HFFc6 (cell line): ENCODE measurements around the gene MYT1. TPM values are rescaled to one million over a fixed set of nuclear protein-coding genes. Genes with fewer than 3 reads are reported as not detected.

Experiments
- DNase-seq: peaks from one replicate; pipeline ENCODE4 v3.0.0-alpha.2; 2018
- H3K27ac Mint-ChIP-seq: 2 replicates; pipeline ENCODE4 v1.8.0; 2020; ENCODE audit warnings: mild to moderate bottlenecking, mixed read lengths
- H3K27me3 Mint-ChIP-seq: 2 replicates; pipeline ENCODE4 v1.8.0; 2021; ENCODE audit warnings: mild to moderate bottlenecking, moderate library complexity, mixed read lengths; ENCODE audit not compliant: insufficient read depth
- H3K36me3 Mint-ChIP-seq: 2 replicates; pipeline ENCODE4 v1.8.0; 2021; ENCODE audit warnings: low read depth, mixed read lengths
- H3K4me1 Mint-ChIP-seq: 2 replicates; pipeline ENCODE4 v1.8.0; 2020; ENCODE audit warnings: low read depth, mixed read lengths
- H3K4me3 Mint-ChIP-seq: 2 replicates; pipeline ENCODE4 v1.8.0; 2020; ENCODE audit warnings: mild to moderate bottlenecking, moderate library complexity, mixed read lengths
- H3K9me3 Mint-ChIP-seq: 2 replicates; pipeline ENCODE4 v1.8.0; 2020; ENCODE audit warnings: mild to moderate bottlenecking, mixed read lengths
- total RNA-seq, 6 experiments: library from RNA; stranded (reverse); fragmentation: NEBNext Ultra II Directional; extraction: Animal tissue kit (Norgen Biotek cat#: 25700); gene quantifications; 2 replicates in 1 of 6; 3 replicates in 5 of 6; pipeline ENCODE4 v1.2.3, GENCODE V29; 2021
- TF ChIP-seq, protein P1 (sequence below): fragments of 200-600 bp; sonication (generic); IDR thresholded peaks from 2 replicates; pipeline ENCODE4 v1.5.0; 2021; ENCODE audit warnings: antibody characterized with exemption, mild to moderate bottlenecking

MYT1 gene
- total RNA-seq, 6 experiments from 2014 or later: not detected

DNA sequence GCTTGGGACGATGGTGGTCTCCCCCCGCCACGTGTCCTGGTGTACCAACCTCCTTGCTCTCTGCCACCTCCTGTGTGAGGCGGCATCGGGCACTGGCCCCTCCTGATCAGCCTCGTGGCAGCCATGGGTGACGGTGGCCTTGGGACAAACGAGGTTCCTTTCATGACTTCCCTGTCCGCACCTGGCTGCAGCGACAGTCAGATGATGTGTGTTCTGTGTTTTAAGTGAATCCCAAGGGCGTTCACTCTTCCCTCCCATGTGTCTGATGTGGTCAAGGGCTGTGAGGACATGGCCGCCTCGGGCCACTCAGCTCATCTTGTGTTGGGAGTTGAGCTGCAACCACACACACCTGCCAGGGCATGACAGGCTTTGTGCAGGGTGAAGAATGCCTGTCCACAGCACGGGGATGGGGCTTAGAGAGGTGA is 60.9 kb downstream of the MYT1 start:
- Mint-ChIP-seq H3K9me3 (no peaks in the 10 kb centered on the region), H3K4me1 (peaks cover 37% of the 10 kb centered on the region), H3K27me3 (peaks cover 16% of the 10 kb centered on the region), H3K36me3 (no peaks in the 10 kb centered on the region), H3K4me3 (no peak overlapping the region), H3K27ac (no peak overlapping the region)
- TF ChIP-seq, protein P1, sequence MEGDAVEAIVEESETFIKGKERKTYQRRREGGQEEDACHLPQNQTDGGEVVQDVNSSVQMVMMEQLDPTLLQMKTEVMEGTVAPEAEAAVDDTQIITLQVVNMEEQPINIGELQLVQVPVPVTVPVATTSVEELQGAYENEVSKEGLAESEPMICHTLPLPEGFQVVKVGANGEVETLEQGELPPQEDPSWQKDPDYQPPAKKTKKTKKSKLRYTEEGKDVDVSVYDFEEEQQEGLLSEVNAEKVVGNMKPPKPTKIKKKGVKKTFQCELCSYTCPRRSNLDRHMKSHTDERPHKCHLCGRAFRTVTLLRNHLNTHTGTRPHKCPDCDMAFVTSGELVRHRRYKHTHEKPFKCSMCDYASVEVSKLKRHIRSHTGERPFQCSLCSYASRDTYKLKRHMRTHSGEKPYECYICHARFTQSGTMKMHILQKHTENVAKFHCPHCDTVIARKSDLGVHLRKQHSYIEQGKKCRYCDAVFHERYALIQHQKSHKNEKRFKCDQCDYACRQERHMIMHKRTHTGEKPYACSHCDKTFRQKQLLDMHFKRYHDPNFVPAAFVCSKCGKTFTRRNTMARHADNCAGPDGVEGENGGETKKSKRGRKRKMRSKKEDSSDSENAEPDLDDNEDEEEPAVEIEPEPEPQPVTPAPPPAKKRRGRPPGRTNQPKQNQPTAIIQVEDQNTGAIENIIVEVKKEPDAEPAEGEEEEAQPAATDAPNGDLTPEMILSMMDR: no peak
- DNase-seq: no peak

DNA sequence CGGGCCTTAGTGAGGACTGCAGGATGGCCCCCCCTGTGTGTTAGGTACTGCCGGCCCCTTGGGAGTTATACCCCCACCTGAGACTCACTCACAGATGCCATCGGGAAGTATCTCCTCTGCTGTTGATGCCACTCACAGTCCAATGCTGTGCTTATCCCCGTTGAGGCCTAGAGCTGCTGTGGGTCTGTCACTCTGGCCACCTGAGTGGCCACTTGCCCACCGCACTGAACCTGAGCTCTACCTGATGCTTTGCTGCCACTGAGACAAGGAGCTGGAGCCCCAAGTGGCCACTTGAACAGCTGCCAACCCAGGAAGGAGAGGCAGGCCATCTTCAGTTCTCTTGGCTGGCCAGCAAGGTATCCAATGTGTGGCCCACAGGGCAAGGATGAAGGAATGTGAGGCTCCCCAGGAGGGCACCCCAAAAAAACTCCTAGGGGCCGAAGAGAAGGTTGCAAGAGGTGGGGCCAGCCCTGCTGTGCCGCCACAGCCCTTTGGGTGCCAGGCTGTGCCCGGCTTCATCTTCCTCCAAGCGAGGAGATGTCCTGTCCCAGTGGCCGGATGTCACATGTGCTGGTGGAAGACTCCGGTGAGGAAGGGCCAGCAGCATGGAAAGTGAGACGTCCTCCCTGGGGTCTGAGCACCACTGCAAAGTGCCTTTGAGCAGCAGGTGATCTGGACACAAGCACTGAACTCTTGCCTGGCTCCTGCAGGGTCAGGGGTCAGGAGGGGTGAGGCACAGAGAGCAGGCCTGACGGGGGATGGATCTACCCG is 61.8 kb downstream of the MYT1 start:
- H3K27ac Mint-ChIP-seq: no peak overlapping the region
- peaks cover 37% of the 10 kb centered on the region for H3K4me1 Mint-ChIP-seq
- no peaks in the 10 kb centered on the region for H3K36me3 Mint-ChIP-seq
- no peak for DNase-seq
- no peaks in the 10 kb centered on the region for H3K9me3 Mint-ChIP-seq
- TF ChIP-seq, protein P1: no peak
- H3K27me3 Mint-ChIP-seq: peaks cover 13% of the 10 kb centered on the region
- H3K4me3 Mint-ChIP-seq: no peak overlapping the region

DNA sequence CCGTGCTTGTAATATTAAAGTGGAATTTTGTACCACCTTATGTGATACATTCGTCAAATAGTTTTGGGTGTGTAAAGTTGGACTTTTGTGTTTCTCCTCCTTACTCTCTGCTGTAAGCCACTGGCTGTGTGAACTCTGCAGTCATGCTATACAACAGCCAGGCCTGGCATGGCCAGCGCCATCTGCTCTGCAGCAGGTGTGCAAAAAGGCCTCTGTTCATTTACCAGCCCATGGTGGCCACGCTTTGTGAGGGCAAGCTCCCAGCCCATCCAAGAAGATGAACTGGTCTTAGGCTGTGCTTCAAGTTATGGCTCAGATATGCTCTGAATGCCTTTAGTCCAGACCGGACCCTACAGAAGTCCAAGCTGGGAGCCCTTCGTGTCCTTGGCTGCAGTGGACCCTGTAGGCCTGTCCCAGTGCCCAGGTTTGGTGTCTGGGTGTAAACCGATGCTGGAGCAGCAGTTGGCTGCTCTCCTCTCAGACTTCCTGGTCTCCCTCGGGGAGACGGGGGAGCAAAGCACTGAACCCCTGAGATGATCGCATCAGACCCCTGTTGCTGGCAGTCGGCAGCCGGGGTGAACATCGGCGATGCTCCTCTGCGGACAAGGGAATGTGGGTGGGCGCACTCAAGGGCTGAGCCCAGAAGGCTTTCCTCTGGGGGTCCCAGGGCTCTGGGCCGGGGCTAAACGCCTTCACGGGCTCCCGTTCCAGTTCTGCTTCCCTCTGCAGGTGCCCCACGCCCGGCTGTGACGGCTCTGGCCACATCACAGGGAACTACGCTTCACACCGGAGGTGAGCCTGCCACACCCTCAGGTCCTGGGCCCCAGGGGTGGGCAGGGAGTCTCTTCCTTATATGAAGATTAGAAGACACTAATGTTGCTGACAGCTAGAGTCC is 62.7 kb downstream of the MYT1 start:
- no peaks in the 10 kb centered on the region for H3K9me3 Mint-ChIP-seq
- H3K36me3 Mint-ChIP-seq: no peaks in the 10 kb centered on the region
- no peak overlapping the region for H3K4me3 Mint-ChIP-seq
- H3K27ac Mint-ChIP-seq: no peak overlapping the region
- TF ChIP-seq, protein P1: no peak
- DNase-seq: no peak
- peaks cover 31% of the 10 kb centered on the region for H3K4me1 Mint-ChIP-seq
- peaks cover 13% of the 10 kb centered on the region for H3K27me3 Mint-ChIP-seq

GRCh38 chr20:64228086-64228653 is 63.9 kb downstream of the MYT1 start:
- no peak for DNase-seq
- Mint-ChIP-seq H3K4me1 (peaks cover 22% of the 10 kb centered on the region), H3K36me3 (no peaks in the 10 kb centered on the region), H3K27ac (no peak overlapping the region), H3K4me3 (no peak overlapping the region), H3K27me3 (peaks cover 12% of the 10 kb centered on the region), H3K9me3 (no peaks in the 10 kb centered on the region)
- TF ChIP-seq, protein P1: no peak

GRCh38 chr20:64228751-64229506 is 64.7 kb downstream of the MYT1 start:
- no peak for DNase-seq
- Mint-ChIP-seq H3K27ac (no peak overlapping the region), H3K4me1 (peaks cover 15% of the 10 kb centered on the region), H3K4me3 (no peak overlapping the region), H3K9me3 (no peaks in the 10 kb centered on the region), H3K27me3 (peaks cover 12% of the 10 kb centered on the region), H3K36me3 (no peaks in the 10 kb centered on the region)
- TF ChIP-seq, protein P1: no peak
